Stimulated activated CD8-positive, alpha-beta memory T cell treated with anti-CD3 and anti-CD28 coated beads, Interleukin-15, amount 100 ng/mL, for 4 hours (primary cell): ENCODE data around the gene ELL3.
"Not testable (repeated sequence)": the region's sequence is repeated elsewhere in the genome, so short reads cannot be mapped to it uniquely, and the experiment has no call there.

Source experiments
- DNase-seq, 2 donors: peaks; one replicate each; pipeline ENCODE4 v3.0.0-alpha.2; 2020; ENCODE audit warnings: low read depth in 2 of 2

The ELL3 gene

GRCh38 chr15:43776718-43777266, at the start of gene ELL3:
ELL3 (minus strand) TSS chr15:43776966; CDS start chr15:43776901, 65 bp downstream.
- peak; percentile 43 to 68 for DNase-seq

- DNase-seq, result no peak
Observed at GRCh38 chr15:43826029-43826507, 49.3 kb upstream of the ELL3 start.

GRCh38 chr15:43825305-43825704, 48.5 kb upstream of the ELL3 start:
- not testable (repeated sequence) for DNase-seq

GRCh38 chr15:43824302-43825246, 47.8 kb upstream of the ELL3 start, which contains the start of gene MFAP1:
MFAP1 (minus strand) TSS chr15:43824690; CDS start chr15:43824569, 121 bp downstream.
- DNase-seq, result peak; percentile 78 to 90

GRCh38 chr15:43821505-43821904, 44.7 kb upstream of the ELL3 start:
- no peak for DNase-seq

GRCh38 chr15:43815064-43815463, 38.3 kb upstream of the ELL3 start:
- DNase-seq, result not testable (repeated sequence)

- DNase-seq, result no peak
Observed at GRCh38 chr15:43808960-43809678, 32.4 kb upstream of the ELL3 start.

GRCh38 chr15:43808435-43808950, 31.7 kb upstream of the ELL3 start:
- no peak for DNase-seq

- DNase-seq, result not testable (repeated sequence)
Observed at GRCh38 chr15:43802676-43803075, 25.9 kb upstream of the ELL3 start.

GRCh38 chr15:43800286-43801141, 23.7 kb upstream of the ELL3 start, which contains the start of gene HYPK:
HYPK (plus strand) TSS chr15:43800599; CDS start chr15:43800623, 24 bp downstream.
- DNase-seq, result peak; percentile 80 to 84

GRCh38 chr15:43799945-43800285, 23.1 kb upstream of the ELL3 start, which contains the start of gene SERINC4:
SERINC4 (minus strand) TSS chr15:43800220; CDS start chr15:43799986, 234 bp downstream.
- no peak for DNase-seq

GRCh38 chr15:43799209-43799944, 22.6 kb upstream of the ELL3 start:
- DNase-seq, result no peak

GRCh38 chr15:43796566-43796965, 19.8 kb upstream of the ELL3 start:
- DNase-seq, result no peak

GRCh38 chr15:43795997-43796396, 19.2 kb upstream of the ELL3 start:
- DNase-seq, result no peak

- no peak for DNase-seq
Observed at GRCh38 chr15:43795197-43795596, 18.4 kb upstream of the ELL3 start.

GRCh38 chr15:43794269-43795037, 17.7 kb upstream of the ELL3 start:
- DNase-seq, result no peak

- DNase-seq, result no peak
Observed at GRCh38 chr15:43793647-43794046, 16.9 kb upstream of the ELL3 start.

- no peak for DNase-seq
Observed at GRCh38 chr15:43792761-43793476, 16.2 kb upstream of the ELL3 start.
